Neural cell (in vitro differentiated cells): ENCODE measurements around the gene WDR7. TPM values are rescaled to one million over a fixed set of nuclear protein-coding genes. Genes with fewer than 3 reads are reported as not detected.

Source experiments
- H2AFZ ChIP-seq: fragments of 200-600, 300-800 bp; sonication (generic), shearing (Covaris generic); 2 replicates; pipeline ENCODE4 v1.6.0; 2014; ENCODE audit warnings: low read depth, mild to moderate bottlenecking, antibody characterized with exemption, low read length, moderate library complexity
- H3F3A ChIP-seq: fragments of 200-600 bp; shearing (Covaris generic); 2 replicates; pipeline ENCODE4 v1.6.1; 2016; ENCODE audit warnings: mild to moderate bottlenecking, moderate library complexity, mixed read lengths, antibody characterized with exemption, low read length; ENCODE audit not compliant: insufficient read depth, poor library complexity, severe bottlenecking
- H3K27ac ChIP-seq: fragments of 200-600, 300-800 bp; sonication (generic), shearing (Covaris generic); 2 replicates; pipeline ENCODE4 v1.5.1; 2014; ENCODE audit warnings: mild to moderate bottlenecking, low read length, moderate library complexity
- H3K27me3 ChIP-seq: fragments of 300-800, 200-600 bp; sonication (generic), shearing (Covaris generic); 2 replicates; pipeline ENCODE4 v1.6.0; 2014; ENCODE audit warnings: mild to moderate bottlenecking, low read depth, low read length, moderate library complexity; ENCODE audit not compliant: insufficient read depth
- H3K36me3 ChIP-seq: fragments of 300-800, 200-600 bp; sonication (generic), shearing (Covaris generic); 2 replicates; pipeline ENCODE4 v1.5.1; 2014; ENCODE audit warnings: mild to moderate bottlenecking, antibody characterized with exemption, low read length, moderate library complexity; ENCODE audit not compliant: insufficient read depth
- H3K4me2 ChIP-seq: fragments of 300-800, 200-600 bp; sonication (generic), shearing (Covaris generic); 2 replicates; pipeline ENCODE4 v1.6.0; 2014; ENCODE audit warnings: mild to moderate bottlenecking, low read length
- H3K4me3 ChIP-seq: fragments of 300-800, 200-600 bp; sonication (generic), shearing (Covaris generic); 2 replicates; pipeline ENCODE4 v1.5.1; 2014; ENCODE audit warnings: mild to moderate bottlenecking, low read length, moderate library complexity
- H3K79me2 ChIP-seq: fragments of 200-600 bp; shearing (Covaris generic); replicated peaks from 2 replicates; pipeline ENCODE4 v1.6.0; 2014; ENCODE audit warnings: mild to moderate bottlenecking, low read length, moderate library complexity; ENCODE audit not compliant: insufficient read depth
- H3K9ac ChIP-seq: fragments of 300-800, 200-600 bp; sonication (generic), shearing (Covaris generic); 2 replicates; pipeline ENCODE4 v1.6.1; 2016; ENCODE audit warnings: mild to moderate bottlenecking, low read length, mixed read lengths
- H3K9me2 ChIP-seq: fragments of 200-600 bp; shearing (Covaris generic); 2 replicates; pipeline ENCODE4 v1.6.1; 2016; ENCODE audit warnings: mild to moderate bottlenecking, low read length, mixed read lengths; ENCODE audit not compliant: insufficient read depth
- H3K9me3 ChIP-seq: fragments of 200-600, 300-800 bp; sonication (generic), shearing (Covaris generic); 2 replicates; pipeline ENCODE4 v1.6.1; 2016; ENCODE audit warnings: mild to moderate bottlenecking, mixed run types, low read length, moderate library complexity, mixed read lengths
- H4K20me1 ChIP-seq: fragments of 200-600 bp; shearing (Covaris generic); 2 replicates; pipeline ENCODE4 v1.6.1; 2016; ENCODE audit warnings: mild to moderate bottlenecking, mixed run types; ENCODE audit not compliant: insufficient read depth
- CTCF ChIP-seq: fragments of 450-650 bp; IDR thresholded peaks from 2 replicates; pipeline ENCODE4 v1.5.1; 2014; ENCODE audit warnings: antibody characterized with exemption, mild to moderate bottlenecking, moderate library complexity; ENCODE audit not compliant: poor library complexity, severe bottlenecking
- EP300 ChIP-seq: fragments of 450-650 bp; conservative IDR thresholded peaks from 2 replicates; pipeline ENCODE4 v1.6.1; 2014; ENCODE audit warnings: antibody characterized with exemption, mild to moderate bottlenecking, moderate library complexity; ENCODE audit not compliant: poor library complexity, severe bottlenecking
- EZH2 ChIP-seq: fragments of 200-600, 300-800 bp; shearing (Covaris generic), sonication (generic); IDR thresholded peaks from 2 replicates; pipeline ENCODE4 v1.6.1; 2014; ENCODE audit warnings: antibody characterized with exemption, low read length, borderline replicate concordance, mild to moderate bottlenecking; ENCODE audit not compliant: insufficient read depth, poor library complexity, severe bottlenecking
- MXI1 ChIP-seq: fragments of 450-650 bp; conservative IDR thresholded peaks from 2 replicates; pipeline ENCODE4 v1.6.1; 2014; ENCODE audit warnings: antibody characterized with exemption, mild to moderate bottlenecking; ENCODE audit not compliant: poor library complexity, severe bottlenecking
- POLR2AphosphoS5 ChIP-seq: IDR thresholded peaks from 2 replicates; pipeline ENCODE4 v1.6.1; 2012
- RAD21 ChIP-seq: fragments of 450-650 bp; conservative IDR thresholded peaks from 2 replicates; pipeline ENCODE4 v1.6.1; 2014; ENCODE audit warnings: antibody characterized with exemption, mild to moderate bottlenecking, moderate library complexity
- REST ChIP-seq: IDR thresholded peaks from 2 replicates; pipeline ENCODE4 v1.6.1; 2012; ENCODE audit warnings: borderline replicate concordance
- SMC3 ChIP-seq: fragments of 450-650 bp; conservative IDR thresholded peaks from 2 replicates; pipeline ENCODE4 v1.6.1; 2014; ENCODE audit warnings: antibody characterized with exemption, mild to moderate bottlenecking, moderate library complexity; ENCODE audit not compliant: poor library complexity
- TAF1 ChIP-seq: IDR thresholded peaks from 2 replicates; pipeline ENCODE4 v1.6.1; 2012; ENCODE audit warnings: low read depth
- polyA plus RNA-seq: library from polyadenylated mRNA; depleted of rRNA; stranded (reverse); fragments of >200 nt; gene quantifications from 2 replicates; pipeline ENCODE4 v1.2.3, GENCODE V29; 2014

The WDR7 gene
- polyA plus RNA-seq, 1 donor from 2014 or later, result 15.1 TPM

GRCh38 chr18:56872140-56872539 is 221.0 kb downstream of the WDR7 start:
- Histone ChIP-seq H3K9me3 (no peaks in the 10 kb centered on the region), H3K4me3 (no peak overlapping the region), H3K79me2 (no peaks in the 10 kb centered on the region), H3K36me3 (no peaks in the 10 kb centered on the region), H4K20me1 (no peaks in the 10 kb centered on the region), H3K9ac (no peak overlapping the region), H2AFZ (no peak overlapping the region), H3K27ac (no peak overlapping the region), H3F3A (peaks cover 6% of the 10 kb centered on the region), H3K27me3 (peaks cover 5% of the 10 kb centered on the region), H3K4me2 (no peak overlapping the region), H3K9me2 (no peaks in the 10 kb centered on the region)
- TF ChIP-seq TAF1 (no peak), EP300 (no peak), MXI1 (no peak), RAD21 (no peak), CTCF (no peak), POLR2AphosphoS5 (no peak), SMC3 (no peak), REST (no peak), EZH2 (no peak)

GRCh38 chr18:56873441-56874140 is 222.4 kb downstream of the WDR7 start:
- Histone ChIP-seq H3K79me2 (no peaks in the 10 kb centered on the region), H4K20me1 (no peaks in the 10 kb centered on the region), H3K27ac (peak overlapping the region; percentile 92), H3K9me2 (no peaks in the 10 kb centered on the region), H3K9me3 (no peaks in the 10 kb centered on the region), H3K4me3 (peak overlapping the region; percentile 53), H3K36me3 (no peaks in the 10 kb centered on the region), H3F3A (peaks cover 6% of the 10 kb centered on the region), H3K9ac (peak overlapping the region; percentile 67), H3K4me2 (peak overlapping the region; percentile 50), H3K27me3 (no peaks in the 10 kb centered on the region), H2AFZ (peak overlapping the region; percentile 84)
- TF ChIP-seq CTCF (no peak), EP300 (peak; percentile 81), POLR2AphosphoS5 (peak; percentile 78), RAD21 (peak; percentile 62), EZH2 (no peak), REST (peak; percentile 40), MXI1 (no peak), TAF1 (peak; percentile 64), SMC3 (peak; percentile 57)
